ENCODE measurements around the gene ALDH1A2. TPM values are rescaled to one million over a fixed set of nuclear protein-coding genes. Genes with fewer than 3 reads are reported as not detected.
A peak's percentile ranks its signal among the peaks of the same experiment; 100 is the strongest.

Gene ALDH1A2
- total RNA-seq, 1 experiment from 2014 or later, result 0.98 TPM

GRCh38 chr15:58044551-58044950, 21.0 kb downstream of the ALDH1A2 start:
- BruUV-seq (replicated peaks), result no TSS peak
- ChIA-PET CTCF (no interaction called here), POLR2A (no interaction called here)
- Histone ChIP-seq H3K27me3 (ENCODE audit: control insufficient read depth, insufficient read depth, low read length) (peaks cover 5% of the 10 kb centered on the region; the same call in 1 of the 2 replicates), H3K4me1 (ENCODE audit: control insufficient read depth, insufficient read depth, low read length) (no peaks in the 10 kb centered on the region), H3K27ac (ENCODE audit: low read length) (no peak overlapping the region), H3K9me3 (ENCODE audit: control insufficient read depth, insufficient read depth, low read depth, low read length) (no peaks in the 10 kb centered on the region), H3K36me3 (ENCODE audit: control insufficient read depth, insufficient read depth, low read length) (no peaks in the 10 kb centered on the region), H3K4me3 (ENCODE audit: low read depth in 2 of 2, low read length in 2 of 2) (no peak overlapping the region)
- in situ Hi-C loops (cut with HindIII; ENCODE audit: low pct_unique_long_range_greater_than_20kb, low sequenced_read_pairs), result no loop called here
- intact Hi-C loops (cut with micrococcal nuclease; ENCODE audit: unreplicated experiment), result loop anchor here (5.0 kb wide), 1 partner anchor 138 kb away; no protein-coding TSS in a partner anchor
- TF ChIP-seq SIN3A (IDR thresholded peaks at IDR 0.05; ENCODE audit: borderline replicate concordance, insufficient read depth, low read depth, low read length), result no peak
- TF ChIP-seq TCF7L2 (IDR thresholded peaks at IDR 0.05; ENCODE audit: low read depth, low read length), result no peak
- no peak for TF ChIP-seq POLR2AphosphoS5 (IDR thresholded peaks at IDR 0.05; ENCODE audit: low read depth, low read length)
- no peak for TF ChIP-seq REST (IDR thresholded peaks at IDR 0.05; ENCODE audit: insufficient read depth in 1 of 2, low read depth in 2 of 2, low read length in 1 of 2)
- no peak for TF ChIP-seq CTCF (IDR thresholded peaks at IDR 0.05)
- DNase-seq (ENCODE audit: low read depth, low spot score), result no peak
- ATAC-seq, result no peak

GRCh38 chr15:58043192-58043903, 22.2 kb downstream of the ALDH1A2 start:
- ATAC-seq (peak; percentile 65; the same call in 1 of the 2 replicates), DNase-seq (ENCODE audit: low read depth, low spot score) (peak; percentile 12)
- Histone ChIP-seq H3K4me1 (ENCODE audit: control insufficient read depth, insufficient read depth, low read length) (no peaks in the 10 kb centered on the region), H3K36me3 (ENCODE audit: control insufficient read depth, insufficient read depth, low read length) (no peaks in the 10 kb centered on the region), H3K4me3 (ENCODE audit: low read depth in 2 of 2, low read length in 2 of 2) (no peak overlapping the region), H3K27me3 (ENCODE audit: control insufficient read depth, insufficient read depth, low read length) (peaks cover 5% of the 10 kb centered on the region; the same call in 1 of the 2 replicates), H3K9me3 (ENCODE audit: control insufficient read depth, insufficient read depth, low read depth, low read length) (no peaks in the 10 kb centered on the region), H3K27ac (ENCODE audit: low read length) (no peak overlapping the region)
- in situ Hi-C loops (cut with HindIII; ENCODE audit: low pct_unique_long_range_greater_than_20kb, low sequenced_read_pairs), result no loop called here
- intact Hi-C loops (cut with micrococcal nuclease; ENCODE audit: unreplicated experiment), result loop anchor here (5.0 kb wide), 1 partner anchor 139 kb away; no protein-coding TSS in a partner anchor
- TF ChIP-seq SIN3A (IDR thresholded peaks at IDR 0.05; ENCODE audit: borderline replicate concordance, insufficient read depth, low read depth, low read length) (no peak), TCF7L2 (IDR thresholded peaks at IDR 0.05; ENCODE audit: low read depth, low read length) (no peak), CTCF (IDR thresholded peaks at IDR 0.05) (peak; percentile 73; the same call in 1 of the 2 replicates)
- POLR2A ChIA-PET, result no interaction called here
- CTCF ChIA-PET, result no interaction called here
- no TSS peak for BruUV-seq (replicated peaks)

Data from Panc1 (cell line).